ENCODE data around the gene AFAP1L1. TPM values are rescaled to one million over a fixed set of nuclear protein-coding genes. Genes with fewer than 3 reads are reported as not detected.

AFAP1L1 gene
- total and polyA plus RNA-seq, 10 of the 15 experiments (the other 5 are each of a cell fraction or from before 2014, with no cell fraction given) = 0.11 TPM; not detected in 9

DNA sequence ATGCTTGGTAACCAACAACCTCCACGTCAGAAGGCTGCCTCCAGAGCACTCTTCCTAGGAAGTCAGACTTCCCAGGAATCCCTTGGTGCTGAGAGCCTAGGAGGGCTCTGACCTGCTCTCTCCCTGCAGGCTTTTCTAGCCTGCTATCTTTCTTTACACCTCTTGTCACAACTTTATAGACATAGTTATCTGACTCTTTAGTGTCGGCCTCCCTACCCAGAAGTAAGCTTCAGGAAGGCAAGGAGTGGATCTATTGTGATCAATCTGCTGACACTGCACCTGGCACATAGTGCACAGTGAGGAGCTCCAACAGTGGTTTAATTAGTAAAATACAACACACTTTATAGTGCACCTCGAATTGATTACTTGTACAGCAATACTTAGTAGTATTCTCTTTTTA is 2.3 kb downstream of the AFAP1L1 start:
- no peaks in the 10 kb centered on the region for H3K79me2 ChIP-seq (ENCODE audit: control insufficient read depth, insufficient read depth, low read length)
- peaks cover 12 to 13% of the 10 kb centered on the region in 2 experiments for H3K27me3 ChIP-seq (replicated peaks in 1 of 2; ENCODE audit: control insufficient read depth in 2 of 2, insufficient read depth in 2 of 2, low read length in 1 of 2)
- H2AFZ ChIP-seq (ENCODE audit: control insufficient read depth, low read depth, low read length) = no peak overlapping the region
- H3K36me3 ChIP-seq (ENCODE audit: control insufficient read depth in 2 of 2, insufficient read depth in 2 of 2, low read length in 1 of 2) = no peaks in the 10 kb centered on the region
- H3K4me2 ChIP-seq (ENCODE audit: control insufficient read depth, insufficient read depth) = no peak overlapping the region
- 14% methylated on average over 3 of the region's 3 CpGs for WGBS (ENCODE audit: insufficient coverage, insufficient replicate concordance, low lambda C conversion rate, missing lambda C conversion rate)
- no peak for DNase-seq (ENCODE audit: low read depth, low spot score)
- ATAC-seq = no peak
- no peak overlapping the region for H3K9ac ChIP-seq (ENCODE audit: control insufficient read depth, insufficient read depth, low read length)
- intact Hi-C loops (cut with micrococcal nuclease; ENCODE audit: unreplicated experiment) (no loop called here), in situ Hi-C loops (cut with MboI) (no loop called here)
- no peak for FAIRE-seq
- POLR2A ChIA-PET = no interaction called here
- RAD21 ChIA-PET (ENCODE audit: unreplicated experiment) = no interaction called here
- no peaks in the 10 kb centered on the region for H4K20me1 ChIP-seq (ENCODE audit: control insufficient read depth, insufficient read depth)
- TF ChIP-seq MYC (IDR thresholded peaks at IDR 0.05; ENCODE audit: insufficient read depth, insufficient read length, insufficient replicate concordance, low read length, severe bottlenecking) (no peak), ZBED1 (IDR thresholded peaks at IDR 0.05; ENCODE audit: borderline replicate concordance) (no peak), LARP7 (IDR thresholded peaks at IDR 0.05) (no peak), FOS (IDR thresholded peaks at IDR 0.05; ENCODE audit: borderline replicate concordance, extremely low read depth, insufficient read length) (no peak), ZNF622 (IDR thresholded peaks at IDR 0.05) (no peak), SREBF2 (IDR thresholded peaks at IDR 0.05; ENCODE audit: low read length) (no peak), ZNF217 (IDR thresholded peaks at IDR 0.05) (no peak), SMAD1 (IDR thresholded peaks at IDR 0.05; ENCODE audit: low read depth, partially characterized antibody) (no peak), BCL3 (IDR thresholded peaks at IDR 0.05; ENCODE audit: borderline replicate concordance, insufficient read depth, low read depth, low read length, poor library complexity, severe bottlenecking) (no peak), SMAD5 (IDR thresholded peaks at IDR 0.05; ENCODE audit: low read depth) (no peak), ZSCAN29 (IDR thresholded peaks at IDR 0.05) (no peak)
- TF ChIP-seq, protein P1, sequence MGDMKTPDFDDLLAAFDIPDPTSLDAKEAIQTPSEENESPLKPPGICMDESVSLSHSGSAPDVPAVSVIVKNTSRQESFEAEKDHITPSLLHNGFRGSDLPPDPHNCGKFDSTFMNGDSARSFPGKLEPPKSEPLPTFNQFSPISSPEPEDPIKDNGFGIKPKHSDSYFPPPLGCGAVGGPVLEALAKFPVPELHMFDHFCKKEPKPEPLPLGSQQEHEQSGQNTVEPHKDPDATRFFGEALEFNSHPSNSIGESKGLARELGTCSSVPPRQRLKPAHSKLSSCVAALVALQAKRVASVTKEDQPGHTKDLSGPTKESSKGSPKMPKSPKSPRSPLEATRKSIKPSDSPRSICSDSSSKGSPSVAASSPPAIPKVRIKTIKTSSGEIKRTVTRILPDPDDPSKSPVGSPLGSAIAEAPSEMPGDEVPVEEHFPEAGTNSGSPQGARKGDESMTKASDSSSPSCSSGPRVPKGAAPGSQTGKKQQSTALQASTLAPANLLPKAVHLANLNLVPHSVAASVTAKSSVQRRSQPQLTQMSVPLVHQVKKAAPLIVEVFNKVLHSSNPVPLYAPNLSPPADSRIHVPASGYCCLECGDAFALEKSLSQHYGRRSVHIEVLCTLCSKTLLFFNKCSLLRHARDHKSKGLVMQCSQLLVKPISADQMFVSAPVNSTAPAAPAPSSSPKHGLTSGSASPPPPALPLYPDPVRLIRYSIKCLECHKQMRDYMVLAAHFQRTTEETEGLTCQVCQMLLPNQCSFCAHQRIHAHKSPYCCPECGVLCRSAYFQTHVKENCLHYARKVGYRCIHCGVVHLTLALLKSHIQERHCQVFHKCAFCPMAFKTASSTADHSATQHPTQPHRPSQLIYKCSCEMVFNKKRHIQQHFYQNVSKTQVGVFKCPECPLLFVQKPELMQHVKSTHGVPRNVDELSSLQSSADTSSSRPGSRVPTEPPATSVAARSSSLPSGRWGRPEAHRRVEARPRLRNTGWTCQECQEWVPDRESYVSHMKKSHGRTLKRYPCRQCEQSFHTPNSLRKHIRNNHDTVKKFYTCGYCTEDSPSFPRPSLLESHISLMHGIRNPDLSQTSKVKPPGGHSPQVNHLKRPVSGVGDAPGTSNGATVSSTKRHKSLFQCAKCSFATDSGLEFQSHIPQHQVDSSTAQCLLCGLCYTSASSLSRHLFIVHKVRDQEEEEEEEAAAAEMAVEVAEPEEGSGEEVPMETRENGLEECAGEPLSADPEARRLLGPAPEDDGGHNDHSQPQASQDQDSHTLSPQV (IDR thresholded peaks at IDR 0.05) = no peak
- TF ChIP-seq, protein P2, sequence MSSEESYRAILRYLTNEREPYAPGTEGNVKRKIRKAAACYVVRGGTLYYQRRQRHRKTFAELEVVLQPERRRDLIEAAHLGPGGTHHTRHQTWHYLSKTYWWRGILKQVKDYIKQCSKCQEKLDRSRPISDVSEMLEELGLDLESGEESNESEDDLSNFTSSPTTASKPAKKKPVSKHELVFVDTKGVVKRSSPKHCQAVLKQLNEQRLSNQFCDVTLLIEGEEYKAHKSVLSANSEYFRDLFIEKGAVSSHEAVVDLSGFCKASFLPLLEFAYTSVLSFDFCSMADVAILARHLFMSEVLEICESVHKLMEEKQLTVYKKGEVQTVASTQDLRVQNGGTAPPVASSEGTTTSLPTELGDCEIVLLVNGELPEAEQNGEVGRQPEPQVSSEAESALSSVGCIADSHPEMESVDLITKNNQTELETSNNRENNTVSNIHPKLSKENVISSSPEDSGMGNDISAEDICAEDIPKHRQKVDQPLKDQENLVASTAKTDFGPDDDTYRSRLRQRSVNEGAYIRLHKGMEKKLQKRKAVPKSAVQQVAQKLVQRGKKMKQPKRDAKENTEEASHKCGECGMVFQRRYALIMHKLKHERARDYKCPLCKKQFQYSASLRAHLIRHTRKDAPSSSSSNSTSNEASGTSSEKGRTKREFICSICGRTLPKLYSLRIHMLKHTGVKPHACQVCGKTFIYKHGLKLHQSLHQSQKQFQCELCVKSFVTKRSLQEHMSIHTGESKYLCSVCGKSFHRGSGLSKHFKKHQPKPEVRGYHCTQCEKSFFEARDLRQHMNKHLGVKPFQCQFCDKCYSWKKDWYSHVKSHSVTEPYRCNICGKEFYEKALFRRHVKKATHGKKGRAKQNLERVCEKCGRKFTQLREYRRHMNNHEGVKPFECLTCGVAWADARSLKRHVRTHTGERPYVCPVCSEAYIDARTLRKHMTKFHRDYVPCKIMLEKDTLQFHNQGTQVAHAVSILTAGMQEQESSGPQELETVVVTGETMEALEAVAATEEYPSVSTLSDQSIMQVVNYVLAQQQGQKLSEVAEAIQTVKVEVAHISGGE (CRISPR knock-in tag; IDR thresholded peaks at IDR 0.05) = no peak
- no peaks in the 10 kb centered on the region; the same call in 2 of the 3 replicates for H3K9me3 ChIP-seq (replicated peaks; ENCODE audit: control insufficient read depth, insufficient read depth, low read length)
- no peaks in the 10 kb centered on the region for H3K4me1 ChIP-seq (ENCODE audit: control insufficient read depth, insufficient read depth, low read length)
- H3K27ac ChIP-seq (ENCODE audit: control insufficient read depth, insufficient read depth) = no peak overlapping the region
- BruUV-seq (replicated peaks) = no TSS peak
- SMC1A ChIA-PET (ENCODE audit: uncharacterized antibody, unreplicated experiment) = no interaction called here
- CTCF ChIA-PET = no interaction called here
- H3K4me3 ChIP-seq = no peak overlapping the region

Measured in GM12878 (cell line).